HG03103 (cell line): ENCODE measurements around the gene RIT2.

Experiments
- ATAC-seq: cut with Tn5 transposase; IDR thresholded peaks from one replicate; pipeline ENCODE4 v1.9.1; 2021; ENCODE audit warnings: low read depth; ENCODE audit not compliant: unreplicated experiment

RIT2 gene

DNA sequence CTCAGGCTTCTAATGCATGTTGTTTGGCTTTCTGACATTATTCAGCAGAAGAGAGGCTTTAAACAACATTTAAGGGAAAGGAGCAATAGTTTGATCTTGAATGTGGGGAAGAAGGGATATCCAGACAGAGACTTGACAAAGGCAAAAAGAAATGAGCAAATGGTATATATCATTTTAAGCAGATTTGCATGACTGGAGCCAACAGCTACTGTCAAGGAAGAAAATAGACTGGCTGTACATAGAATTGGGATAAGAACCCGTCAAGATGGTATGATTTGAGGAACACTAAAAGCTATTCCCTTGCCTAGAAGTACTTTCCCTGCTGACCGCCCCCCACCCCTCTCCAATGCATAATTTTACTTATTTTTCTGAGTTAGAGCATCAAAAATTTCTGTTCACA, 174.5 kb downstream of the RIT2 start:
- no peak for ATAC-seq

DNA sequence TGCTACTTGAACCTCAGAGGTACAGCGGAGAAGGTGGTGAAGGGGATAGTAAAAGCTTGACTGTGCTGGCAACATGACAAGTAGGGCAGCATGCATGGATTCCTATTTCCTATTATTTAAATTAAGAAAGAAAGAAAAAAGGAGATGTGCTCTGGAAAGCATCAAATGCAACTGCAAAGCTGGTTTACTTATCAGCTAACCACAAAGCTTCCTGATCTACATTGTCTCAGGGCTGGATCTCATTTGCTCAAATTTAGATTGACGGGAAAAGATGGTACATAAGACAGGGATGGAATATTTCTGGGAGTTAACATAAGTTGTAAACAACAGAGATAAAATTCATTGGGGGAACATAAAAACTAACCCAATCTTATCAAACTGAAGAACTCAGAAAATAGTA, 178.0 kb downstream of the RIT2 start:
- no peak for ATAC-seq

DNA sequence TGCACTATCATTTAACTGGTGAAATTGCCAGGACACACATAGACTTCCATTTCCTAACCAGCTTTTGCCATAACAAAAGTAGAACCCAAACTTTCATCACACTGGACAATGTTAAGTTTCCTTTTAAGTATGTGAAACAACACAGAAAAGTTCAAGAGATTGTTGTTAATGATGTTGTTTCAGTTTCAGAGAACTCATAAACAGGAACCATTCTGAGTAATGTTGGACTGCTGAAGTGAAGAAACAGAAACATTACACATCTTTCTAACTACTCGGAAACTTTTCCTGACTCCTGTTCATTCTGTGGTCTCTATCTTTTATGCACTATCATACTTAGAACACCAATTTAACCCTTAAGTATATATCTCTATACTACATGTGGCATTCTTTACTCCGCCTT, 179.2 kb downstream of the RIT2 start:
- no peak for ATAC-seq

DNA sequence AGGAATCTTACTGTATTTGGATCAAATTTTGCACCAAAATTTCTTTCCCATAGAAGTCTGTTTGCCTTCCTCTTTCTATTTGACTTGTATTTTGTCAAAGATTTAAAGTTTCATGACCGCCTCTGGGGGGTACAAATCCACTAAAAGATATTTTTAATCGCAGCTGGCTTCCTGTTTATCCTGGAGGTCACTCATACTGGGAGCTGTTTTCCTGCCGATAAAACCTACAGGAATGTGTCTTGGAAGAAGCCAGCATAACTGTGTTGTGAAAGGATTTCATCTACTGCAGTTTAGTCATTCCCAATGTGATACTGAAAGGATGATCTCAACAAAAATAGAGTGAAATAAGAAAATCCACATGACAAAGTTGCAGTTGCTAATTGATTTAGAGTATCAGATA, 184.0 kb downstream of the RIT2 start:
- no peak for ATAC-seq

DNA sequence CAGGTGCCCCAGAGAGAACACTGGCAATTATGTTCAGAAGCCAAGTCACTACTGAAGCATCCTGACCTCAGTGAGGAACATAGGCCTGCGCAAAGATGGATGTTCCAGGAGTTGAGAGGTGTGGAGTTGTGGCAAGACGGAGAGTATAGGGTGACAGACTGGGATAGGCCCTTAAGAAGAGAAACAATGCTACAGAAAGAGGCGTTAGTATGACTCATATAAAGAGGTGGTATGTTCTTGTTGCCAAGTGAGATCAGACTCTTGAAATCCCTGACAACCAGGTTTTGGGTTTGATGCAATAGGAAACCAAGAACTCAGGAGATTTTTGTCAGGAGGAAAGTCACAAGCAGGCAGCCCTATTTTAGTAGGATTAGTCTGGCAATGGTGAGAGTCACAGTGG, 185.6 kb downstream of the RIT2 start:
- ATAC-seq = no peak

DNA sequence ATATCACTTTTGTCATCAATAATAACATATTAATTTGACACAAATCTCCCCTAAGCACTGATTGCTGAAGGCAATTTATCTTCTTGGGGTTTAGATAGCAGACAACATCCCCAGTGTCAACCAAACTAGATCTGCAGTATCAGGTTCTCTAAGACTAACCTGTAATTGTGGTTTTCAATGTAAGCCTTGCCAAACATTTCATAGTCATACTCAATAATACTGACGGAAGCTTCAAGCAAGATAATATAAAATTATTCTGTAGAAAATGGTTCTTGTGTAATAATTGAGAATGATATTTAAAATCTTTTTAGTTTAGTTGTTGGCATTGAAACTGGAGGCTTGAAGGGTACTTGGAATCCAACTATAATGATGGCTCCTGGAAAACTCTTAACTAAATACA, 186.3 kb downstream of the RIT2 start:
- ATAC-seq = no peak

DNA sequence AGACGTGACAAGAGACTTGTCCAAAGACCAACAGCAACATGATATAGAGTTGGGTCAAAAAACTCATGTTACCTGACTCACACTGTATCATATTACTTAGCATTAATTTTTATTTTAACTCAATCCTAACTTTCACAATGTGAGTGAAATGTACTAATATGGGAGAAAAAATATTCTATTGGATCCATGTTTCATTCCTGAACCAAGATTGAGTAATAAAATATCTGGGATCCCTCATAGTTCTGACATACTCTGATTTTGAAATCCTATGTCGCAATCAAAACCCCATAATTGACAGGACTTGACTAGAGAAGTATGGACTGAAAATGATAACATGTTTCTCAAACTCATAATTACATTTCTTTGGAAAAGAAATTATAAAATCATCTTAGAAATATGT, 190.4 kb downstream of the RIT2 start:
- ATAC-seq = no peak

DNA sequence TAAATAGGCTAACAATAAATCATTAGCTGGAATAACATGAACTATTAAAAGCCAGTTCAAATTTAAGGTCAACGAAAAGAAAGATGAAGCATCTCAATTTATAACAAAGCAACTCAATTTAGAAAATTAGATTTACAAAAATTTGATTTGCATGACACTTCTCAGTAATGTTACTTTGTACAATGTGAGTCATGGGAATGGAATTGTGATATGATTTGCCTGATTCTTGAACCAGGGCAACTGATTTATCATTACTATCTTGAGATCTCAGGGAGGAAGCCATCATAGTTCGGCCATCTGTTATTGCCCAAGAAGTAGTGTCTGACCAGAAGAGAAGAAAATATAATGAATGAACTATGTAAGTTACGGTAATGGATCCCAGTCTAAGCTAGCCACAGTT, 193.1 kb downstream of the RIT2 start:
- no peak for ATAC-seq

DNA sequence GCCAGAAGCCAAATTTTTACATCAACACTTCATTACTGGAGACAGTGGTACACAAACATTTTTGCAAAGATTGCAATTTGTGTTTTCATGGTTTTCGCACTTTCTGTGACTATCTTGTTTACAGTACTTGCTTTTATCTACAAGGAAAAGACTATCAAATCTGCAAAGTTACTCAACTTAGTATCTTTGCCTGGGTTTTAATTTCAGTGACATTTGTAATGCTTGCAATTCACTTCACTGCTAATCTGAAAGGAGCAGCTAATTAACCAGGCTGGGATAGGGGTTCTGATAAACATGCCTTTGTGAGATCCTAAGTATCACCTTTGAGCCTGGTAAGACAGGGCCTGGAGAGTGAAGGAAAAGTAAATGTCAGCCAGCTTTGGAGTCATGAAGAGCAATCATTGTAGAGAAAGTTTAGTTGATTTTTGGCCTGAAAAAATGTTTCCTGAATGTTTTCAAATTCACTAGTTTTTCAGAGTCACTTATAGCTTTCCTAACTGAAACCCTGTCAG, 194.2 kb downstream of the RIT2 start:
- no peak for ATAC-seq

DNA sequence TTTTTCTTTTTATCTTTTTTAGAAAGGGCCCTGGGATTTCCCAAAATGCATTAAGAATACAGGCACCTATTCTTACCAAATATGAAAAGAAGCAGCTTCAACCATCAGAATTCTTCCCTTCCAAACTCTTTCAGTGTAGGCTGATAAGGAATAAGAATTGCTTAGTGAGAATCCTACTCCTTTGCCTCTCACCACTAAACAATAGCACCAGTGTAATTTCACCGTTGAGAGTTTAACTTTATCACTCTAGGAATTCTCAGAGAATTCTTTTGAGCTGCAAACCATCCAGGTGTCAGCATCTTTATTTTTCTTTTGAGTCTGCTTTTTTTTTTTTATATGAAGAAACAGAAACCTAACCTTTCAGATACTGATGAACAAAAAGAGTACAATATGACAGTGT, 194.9 kb downstream of the RIT2 start:
- ATAC-seq = no peak

DNA sequence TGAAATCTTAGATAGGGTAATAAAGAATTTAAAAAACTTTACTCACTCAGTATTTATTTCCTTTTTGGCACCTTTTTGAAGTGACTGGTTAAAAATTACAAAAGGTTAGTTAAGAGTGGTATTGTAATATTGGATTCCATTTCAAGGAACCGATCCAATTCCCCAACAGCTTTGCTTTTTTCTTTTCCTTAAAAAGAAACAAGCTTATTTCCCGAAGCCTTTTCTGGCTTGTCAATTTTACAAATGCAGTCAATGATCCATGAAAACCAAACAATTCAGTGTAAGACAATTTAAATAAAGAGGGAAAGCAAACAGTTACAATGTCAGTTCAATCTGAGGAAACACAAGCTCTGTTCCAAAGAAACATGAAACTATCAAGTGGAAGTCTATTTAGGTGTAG, 200.2 kb downstream of the RIT2 start:
- ATAC-seq = no peak

DNA sequence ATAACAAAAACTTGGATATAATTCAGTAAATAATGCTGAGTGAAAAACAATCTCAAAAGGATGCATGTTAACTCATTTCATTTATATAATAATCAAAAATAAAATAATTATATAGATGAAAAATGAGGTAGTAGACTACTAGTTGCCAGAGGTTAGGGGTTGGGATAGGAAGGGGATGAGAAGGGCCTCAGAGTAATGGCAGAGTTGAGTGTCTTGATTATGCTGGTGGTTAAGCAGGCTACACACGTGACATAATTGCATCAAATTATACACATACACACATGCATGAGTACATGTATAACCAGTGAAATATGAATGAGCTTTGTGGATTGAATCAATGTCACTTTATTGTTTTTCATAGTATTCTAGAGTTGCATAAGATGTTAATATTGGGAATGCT, 201.0 kb downstream of the RIT2 start:
- no peak for ATAC-seq

DNA sequence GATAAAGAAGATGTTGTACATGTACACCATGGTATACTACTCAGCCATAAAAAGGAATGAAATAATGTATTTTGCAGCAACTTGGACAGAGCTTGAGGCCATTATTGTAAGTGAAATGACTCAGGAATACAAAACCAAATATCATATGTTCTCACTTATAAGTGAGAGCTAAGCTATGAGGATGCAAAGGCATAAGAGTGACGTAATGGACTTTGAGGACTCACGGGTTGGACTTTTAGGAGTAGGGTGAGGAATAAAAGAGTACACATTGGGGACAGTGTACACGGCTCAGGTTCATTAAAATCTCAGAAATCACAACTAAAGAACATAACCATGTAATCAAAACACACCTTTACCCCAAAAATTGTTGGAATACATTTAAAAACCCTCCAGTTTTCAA, 206.4 kb downstream of the RIT2 start:
- no peak for ATAC-seq

DNA sequence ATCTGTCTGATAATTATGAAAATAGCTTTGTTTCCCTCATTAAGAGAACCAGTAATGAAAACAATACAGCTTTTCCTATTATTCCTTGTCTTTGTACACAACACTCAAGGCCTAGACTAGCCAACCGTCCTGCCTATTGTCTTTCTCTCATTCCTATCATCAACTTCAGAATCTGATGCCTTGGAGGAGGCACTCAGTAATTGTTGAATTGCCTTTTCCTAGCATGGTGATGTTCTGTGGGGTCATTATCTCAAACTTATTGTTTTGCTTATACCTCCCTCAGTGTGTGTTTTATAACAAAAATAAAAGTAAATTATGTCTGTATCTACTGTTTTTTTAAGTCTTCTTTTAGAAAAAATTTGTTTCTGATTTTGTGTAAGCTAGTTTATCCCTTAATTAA, 208.7 kb downstream of the RIT2 start:
- no peak for ATAC-seq

DNA sequence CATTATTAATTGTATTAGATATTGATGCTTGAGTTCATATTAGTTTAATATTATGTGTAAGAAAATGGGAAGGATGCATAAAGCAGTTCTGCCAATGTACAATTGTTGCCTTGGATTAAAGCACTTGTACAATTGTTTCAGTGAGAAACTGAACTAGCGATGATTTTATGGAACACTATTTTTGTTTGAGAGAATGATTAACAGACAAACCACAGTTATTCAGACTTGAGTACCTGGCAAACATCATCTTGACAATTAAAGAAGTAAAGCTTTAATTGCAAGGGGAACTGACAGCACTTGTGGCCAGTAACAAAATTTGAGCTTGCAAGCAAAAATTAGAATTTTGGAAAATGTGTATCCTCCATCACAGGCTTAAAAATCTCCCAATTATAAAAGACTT, 214.3 kb downstream of the RIT2 start:
- no peak for ATAC-seq

DNA sequence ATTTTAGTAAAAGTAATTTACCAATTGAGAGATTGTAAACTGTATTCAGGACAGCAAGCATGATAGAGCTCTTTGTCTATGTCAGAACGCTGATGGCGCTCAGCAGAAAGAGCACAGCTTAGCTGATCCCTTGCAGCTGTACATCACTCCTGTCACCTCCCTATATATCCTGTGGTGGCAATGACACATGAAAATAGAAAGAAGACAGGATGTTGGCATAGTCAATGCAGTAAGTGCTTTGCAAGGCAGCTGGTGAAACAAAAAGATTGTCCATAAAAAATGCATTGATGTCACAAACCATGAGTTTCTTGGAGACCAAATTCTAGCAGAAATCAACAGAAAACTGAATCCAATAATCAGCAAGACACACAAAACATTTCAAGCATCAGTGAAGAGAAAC, 221.5 kb downstream of the RIT2 start:
- ATAC-seq = no peak

DNA sequence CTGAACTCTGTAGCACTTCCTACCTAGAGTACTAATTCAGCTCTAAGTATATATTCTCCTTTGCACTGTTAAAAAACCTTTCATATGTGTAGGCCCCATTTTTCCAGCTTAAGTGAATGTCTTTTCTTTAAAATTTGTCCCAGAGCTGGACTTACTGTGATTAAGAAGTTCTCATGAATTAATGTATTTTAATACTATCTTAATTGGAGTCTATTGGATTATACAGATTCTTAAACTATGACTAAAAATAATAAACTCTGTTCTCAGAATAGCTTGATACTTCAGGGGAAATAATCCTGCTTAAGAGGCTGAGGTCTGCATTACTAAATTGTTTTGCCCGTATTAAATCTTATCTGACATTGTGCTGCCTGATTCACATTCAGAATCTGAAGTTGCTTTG, 223.3 kb downstream of the RIT2 start:
- no peak for ATAC-seq

DNA sequence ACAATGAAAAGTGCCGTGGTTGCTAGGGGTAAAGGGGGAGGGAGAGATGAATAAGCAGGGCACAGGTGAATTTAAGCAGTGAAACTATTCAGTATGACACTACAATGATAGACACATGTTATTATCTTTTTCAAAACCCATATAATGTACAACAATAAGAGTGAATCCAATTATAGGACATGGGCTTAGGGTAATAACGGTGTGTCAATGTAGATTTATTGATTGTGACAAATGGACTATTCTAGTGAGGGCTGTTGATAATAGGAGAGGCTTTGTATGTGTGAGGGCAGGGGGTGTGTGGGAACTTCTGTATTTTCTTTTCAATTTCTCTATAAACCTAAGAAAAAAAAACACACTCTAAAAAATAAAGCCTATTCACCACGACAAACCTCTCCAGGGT, 223.8 kb downstream of the RIT2 start:
- ATAC-seq = no peak

DNA sequence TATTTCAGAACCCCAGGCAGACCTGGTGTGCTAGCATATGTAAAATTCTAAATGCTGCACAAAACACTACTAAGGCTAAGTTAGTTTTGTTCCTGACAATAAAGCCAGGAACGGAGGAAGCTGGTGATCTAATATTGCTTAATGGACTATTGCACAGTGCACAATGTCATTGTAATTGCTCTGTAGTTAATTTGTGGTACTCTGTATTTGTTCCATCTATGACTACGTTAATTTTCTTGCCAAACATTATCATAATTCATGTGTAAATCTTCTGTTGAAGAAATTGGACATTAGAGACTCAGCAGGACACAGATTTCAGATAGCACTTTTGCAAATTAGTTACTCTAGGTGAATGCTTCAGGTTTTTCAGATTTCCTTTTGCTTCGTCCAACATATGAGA, 232.3 kb downstream of the RIT2 start:
- ATAC-seq = no peak

DNA sequence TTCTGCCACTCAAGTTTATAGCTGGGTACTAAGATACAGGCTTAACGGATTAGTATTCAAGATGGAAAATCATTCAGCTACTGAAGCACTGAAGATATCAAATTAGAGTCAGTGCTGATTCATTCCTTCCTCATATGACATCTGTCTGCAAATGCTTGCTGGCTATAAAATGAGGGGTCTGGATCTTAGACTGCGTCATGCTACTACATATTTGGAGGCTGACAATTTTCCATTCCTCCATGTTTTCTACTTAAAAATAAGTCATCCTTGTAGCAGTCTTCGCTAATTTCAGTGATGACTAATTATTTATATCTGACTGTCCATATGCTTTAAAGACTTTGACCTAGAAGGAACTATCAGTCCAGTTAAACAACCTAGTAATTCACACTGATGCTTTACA, 233.4 kb downstream of the RIT2 start:
- ATAC-seq = no peak

DNA sequence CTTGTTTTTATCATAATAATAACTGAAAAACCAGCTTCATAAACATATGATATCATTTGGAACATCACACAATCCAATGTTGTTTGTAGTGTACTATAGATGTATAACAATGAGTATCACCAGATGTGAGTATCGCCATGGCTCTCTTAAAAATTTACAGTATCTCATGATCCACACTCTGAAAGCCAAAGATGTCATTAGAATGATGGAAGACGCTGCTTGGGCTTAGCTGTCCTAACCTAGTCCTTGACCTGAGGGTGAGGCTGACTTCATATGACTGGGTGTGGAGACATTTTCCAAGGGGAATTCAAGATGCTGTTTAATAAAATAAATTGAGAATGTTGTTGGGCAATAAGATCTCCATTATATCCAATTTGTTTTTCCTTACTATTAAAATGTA, 242.6 kb downstream of the RIT2 start:
- ATAC-seq = no peak

DNA sequence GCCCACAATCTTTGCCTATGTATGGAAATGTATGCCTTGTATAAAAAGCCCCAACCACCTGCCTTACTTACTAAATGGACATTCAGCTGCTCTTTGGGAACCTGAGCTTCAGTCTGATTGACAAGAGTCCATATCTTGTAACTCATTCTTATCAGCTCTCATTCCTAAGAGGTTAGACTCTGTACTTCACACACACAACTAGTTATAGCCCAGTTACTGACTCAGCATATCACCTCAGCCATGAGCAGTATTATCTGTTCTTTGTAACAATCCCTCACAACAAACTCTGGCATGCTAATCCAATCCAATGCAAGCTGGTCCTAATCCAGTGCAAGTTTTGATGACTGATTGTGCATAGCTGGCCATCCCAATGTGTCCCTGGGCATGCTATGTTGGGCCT, 250.6 kb downstream of the RIT2 start:
- no peak for ATAC-seq

DNA sequence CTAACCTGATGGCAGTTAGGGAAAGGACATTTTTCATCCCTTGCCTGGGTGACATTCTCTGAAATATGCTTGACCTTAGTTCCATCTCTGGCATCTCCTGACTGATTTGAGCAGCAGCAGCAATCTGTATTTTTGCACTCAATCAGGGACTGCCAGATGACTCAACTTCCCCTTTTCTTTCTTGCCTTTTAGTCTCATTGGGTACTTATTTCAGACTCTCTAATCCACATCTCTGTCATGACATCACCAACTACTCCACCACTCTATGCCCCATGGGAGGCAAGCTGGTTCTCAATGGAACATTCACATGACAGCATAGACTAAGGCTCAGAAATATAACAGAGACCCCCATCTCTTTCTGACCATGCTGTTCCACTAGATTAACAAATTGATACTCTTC, 254.2 kb downstream of the RIT2 start:
- ATAC-seq = no peak

DNA sequence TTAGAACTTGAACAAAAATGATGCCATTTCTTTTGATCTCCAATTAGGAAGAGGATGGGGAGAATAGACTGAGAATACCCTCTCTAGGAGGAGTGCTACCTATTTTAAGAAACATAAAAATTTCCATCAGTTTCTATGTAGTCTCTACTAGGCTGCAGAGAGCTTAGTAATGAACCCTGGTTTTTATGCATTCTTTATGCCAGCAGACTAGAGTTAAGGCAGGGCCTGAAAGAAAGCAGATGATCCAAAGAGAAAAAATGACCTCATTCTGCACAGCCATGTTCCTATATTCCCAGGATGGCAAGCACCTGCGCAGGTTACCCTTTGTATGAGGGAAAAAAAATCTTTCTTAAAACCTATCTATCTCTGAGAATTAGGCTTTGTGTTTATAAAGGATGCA, 254.9 kb downstream of the RIT2 start:
- no peak for ATAC-seq
